Neural cell (in vitro differentiated cells): ENCODE measurements around the gene TRIO. TPM values are rescaled to one million over a fixed set of nuclear protein-coding genes. Genes with fewer than 3 reads are reported as not detected.

Experiments
- H2AFZ ChIP-seq: fragments of 200-600, 300-800 bp; sonication (generic), shearing (Covaris generic); 2 replicates; pipeline ENCODE4 v1.6.0; 2014; ENCODE audit warnings: low read depth, mild to moderate bottlenecking, antibody characterized with exemption, low read length, moderate library complexity
- H3F3A ChIP-seq: fragments of 200-600 bp; shearing (Covaris generic); 2 replicates; pipeline ENCODE4 v1.6.1; 2016; ENCODE audit warnings: mild to moderate bottlenecking, moderate library complexity, mixed read lengths, antibody characterized with exemption, low read length; ENCODE audit not compliant: insufficient read depth, poor library complexity, severe bottlenecking
- H3K27ac ChIP-seq: fragments of 200-600, 300-800 bp; sonication (generic), shearing (Covaris generic); 2 replicates; pipeline ENCODE4 v1.5.1; 2014; ENCODE audit warnings: mild to moderate bottlenecking, low read length, moderate library complexity
- H3K27me3 ChIP-seq: fragments of 300-800, 200-600 bp; sonication (generic), shearing (Covaris generic); 2 replicates; pipeline ENCODE4 v1.6.0; 2014; ENCODE audit warnings: mild to moderate bottlenecking, low read depth, low read length, moderate library complexity; ENCODE audit not compliant: insufficient read depth
- H3K36me3 ChIP-seq: fragments of 300-800, 200-600 bp; sonication (generic), shearing (Covaris generic); 2 replicates; pipeline ENCODE4 v1.5.1; 2014; ENCODE audit warnings: mild to moderate bottlenecking, antibody characterized with exemption, low read length, moderate library complexity; ENCODE audit not compliant: insufficient read depth
- H3K4me2 ChIP-seq: fragments of 300-800, 200-600 bp; sonication (generic), shearing (Covaris generic); 2 replicates; pipeline ENCODE4 v1.6.0; 2014; ENCODE audit warnings: mild to moderate bottlenecking, low read length
- H3K4me3 ChIP-seq: fragments of 300-800, 200-600 bp; sonication (generic), shearing (Covaris generic); 2 replicates; pipeline ENCODE4 v1.5.1; 2014; ENCODE audit warnings: mild to moderate bottlenecking, low read length, moderate library complexity
- H3K79me2 ChIP-seq: fragments of 200-600 bp; shearing (Covaris generic); replicated peaks from 2 replicates; pipeline ENCODE4 v1.6.0; 2014; ENCODE audit warnings: mild to moderate bottlenecking, low read length, moderate library complexity; ENCODE audit not compliant: insufficient read depth
- H3K9ac ChIP-seq: fragments of 300-800, 200-600 bp; sonication (generic), shearing (Covaris generic); 2 replicates; pipeline ENCODE4 v1.6.1; 2016; ENCODE audit warnings: mild to moderate bottlenecking, low read length, mixed read lengths
- H3K9me2 ChIP-seq: fragments of 200-600 bp; shearing (Covaris generic); 2 replicates; pipeline ENCODE4 v1.6.1; 2016; ENCODE audit warnings: mild to moderate bottlenecking, low read length, mixed read lengths; ENCODE audit not compliant: insufficient read depth
- H3K9me3 ChIP-seq: fragments of 200-600, 300-800 bp; sonication (generic), shearing (Covaris generic); 2 replicates; pipeline ENCODE4 v1.6.1; 2016; ENCODE audit warnings: mild to moderate bottlenecking, mixed run types, low read length, moderate library complexity, mixed read lengths
- H4K20me1 ChIP-seq: fragments of 200-600 bp; shearing (Covaris generic); 2 replicates; pipeline ENCODE4 v1.6.1; 2016; ENCODE audit warnings: mild to moderate bottlenecking, mixed run types; ENCODE audit not compliant: insufficient read depth
- EP300 ChIP-seq: fragments of 450-650 bp; conservative IDR thresholded peaks from 2 replicates; pipeline ENCODE4 v1.6.1; 2014; ENCODE audit warnings: antibody characterized with exemption, mild to moderate bottlenecking, moderate library complexity; ENCODE audit not compliant: poor library complexity, severe bottlenecking
- EZH2 ChIP-seq: fragments of 200-600, 300-800 bp; shearing (Covaris generic), sonication (generic); IDR thresholded peaks from 2 replicates; pipeline ENCODE4 v1.6.1; 2014; ENCODE audit warnings: antibody characterized with exemption, low read length, borderline replicate concordance, mild to moderate bottlenecking; ENCODE audit not compliant: insufficient read depth, poor library complexity, severe bottlenecking
- MXI1 ChIP-seq: fragments of 450-650 bp; conservative IDR thresholded peaks from 2 replicates; pipeline ENCODE4 v1.6.1; 2014; ENCODE audit warnings: antibody characterized with exemption, mild to moderate bottlenecking; ENCODE audit not compliant: poor library complexity, severe bottlenecking
- POLR2AphosphoS5 ChIP-seq: IDR thresholded peaks from 2 replicates; pipeline ENCODE4 v1.6.1; 2012
- RAD21 ChIP-seq: fragments of 450-650 bp; conservative IDR thresholded peaks from 2 replicates; pipeline ENCODE4 v1.6.1; 2014; ENCODE audit warnings: antibody characterized with exemption, mild to moderate bottlenecking, moderate library complexity
- SMC3 ChIP-seq: fragments of 450-650 bp; conservative IDR thresholded peaks from 2 replicates; pipeline ENCODE4 v1.6.1; 2014; ENCODE audit warnings: antibody characterized with exemption, mild to moderate bottlenecking, moderate library complexity; ENCODE audit not compliant: poor library complexity
- TAF1 ChIP-seq: IDR thresholded peaks from 2 replicates; pipeline ENCODE4 v1.6.1; 2012; ENCODE audit warnings: low read depth
- polyA plus RNA-seq: library from polyadenylated mRNA; depleted of rRNA; stranded (reverse); fragments of >200 nt; gene quantifications from 2 replicates; pipeline ENCODE4 v1.2.3, GENCODE V29; 2014
- TF ChIP-seq, protein P1 (sequence below): fragments of 450-650 bp; IDR thresholded peaks from 2 replicates; pipeline ENCODE4 v1.5.1; 2014; ENCODE audit warnings: antibody characterized with exemption, mild to moderate bottlenecking, moderate library complexity; ENCODE audit not compliant: poor library complexity, severe bottlenecking
- TF ChIP-seq, protein P2 (sequence below): IDR thresholded peaks from 2 replicates; pipeline ENCODE4 v1.6.1; 2012; ENCODE audit warnings: borderline replicate concordance

Gene TRIO
- polyA plus RNA-seq, 1 donor from 2014 or later = 168 TPM

DNA sequence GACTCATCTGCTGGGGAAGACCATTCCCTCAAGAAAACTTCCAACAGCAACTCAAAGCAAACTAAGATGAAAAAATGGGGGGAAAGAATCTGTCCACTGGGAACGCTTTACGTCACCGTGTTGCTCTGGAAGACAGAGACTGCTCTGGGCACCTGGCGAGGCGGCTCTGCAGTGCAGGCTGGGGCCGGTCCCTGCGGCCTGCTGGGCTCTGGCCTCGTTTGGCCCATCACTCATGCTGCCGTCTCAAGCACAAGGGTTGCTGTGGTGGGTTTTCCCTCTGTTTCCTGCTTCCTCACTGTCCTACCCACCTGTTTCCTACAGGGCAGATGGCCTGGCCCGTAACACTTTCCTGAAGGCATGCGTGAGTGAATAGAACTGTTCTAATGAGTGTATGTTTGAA lies 345.6 kb downstream of the TRIO start:
- no peaks in the 10 kb centered on the region for H3K9me3 ChIP-seq
- no peaks in the 10 kb centered on the region for H3F3A ChIP-seq
- H3K9ac ChIP-seq = no peak overlapping the region
- peaks cover 1% of the 10 kb centered on the region for H3K36me3 ChIP-seq
- no peaks in the 10 kb centered on the region for H3K9me2 ChIP-seq
- no peaks in the 10 kb centered on the region for H4K20me1 ChIP-seq
- no peak for TF ChIP-seq TAF1
- TF ChIP-seq, protein P1, sequence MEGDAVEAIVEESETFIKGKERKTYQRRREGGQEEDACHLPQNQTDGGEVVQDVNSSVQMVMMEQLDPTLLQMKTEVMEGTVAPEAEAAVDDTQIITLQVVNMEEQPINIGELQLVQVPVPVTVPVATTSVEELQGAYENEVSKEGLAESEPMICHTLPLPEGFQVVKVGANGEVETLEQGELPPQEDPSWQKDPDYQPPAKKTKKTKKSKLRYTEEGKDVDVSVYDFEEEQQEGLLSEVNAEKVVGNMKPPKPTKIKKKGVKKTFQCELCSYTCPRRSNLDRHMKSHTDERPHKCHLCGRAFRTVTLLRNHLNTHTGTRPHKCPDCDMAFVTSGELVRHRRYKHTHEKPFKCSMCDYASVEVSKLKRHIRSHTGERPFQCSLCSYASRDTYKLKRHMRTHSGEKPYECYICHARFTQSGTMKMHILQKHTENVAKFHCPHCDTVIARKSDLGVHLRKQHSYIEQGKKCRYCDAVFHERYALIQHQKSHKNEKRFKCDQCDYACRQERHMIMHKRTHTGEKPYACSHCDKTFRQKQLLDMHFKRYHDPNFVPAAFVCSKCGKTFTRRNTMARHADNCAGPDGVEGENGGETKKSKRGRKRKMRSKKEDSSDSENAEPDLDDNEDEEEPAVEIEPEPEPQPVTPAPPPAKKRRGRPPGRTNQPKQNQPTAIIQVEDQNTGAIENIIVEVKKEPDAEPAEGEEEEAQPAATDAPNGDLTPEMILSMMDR = no peak
- no peak for TF ChIP-seq RAD21
- TF ChIP-seq EZH2 = no peak
- TF ChIP-seq POLR2AphosphoS5 = no peak
- TF ChIP-seq, protein P2, sequence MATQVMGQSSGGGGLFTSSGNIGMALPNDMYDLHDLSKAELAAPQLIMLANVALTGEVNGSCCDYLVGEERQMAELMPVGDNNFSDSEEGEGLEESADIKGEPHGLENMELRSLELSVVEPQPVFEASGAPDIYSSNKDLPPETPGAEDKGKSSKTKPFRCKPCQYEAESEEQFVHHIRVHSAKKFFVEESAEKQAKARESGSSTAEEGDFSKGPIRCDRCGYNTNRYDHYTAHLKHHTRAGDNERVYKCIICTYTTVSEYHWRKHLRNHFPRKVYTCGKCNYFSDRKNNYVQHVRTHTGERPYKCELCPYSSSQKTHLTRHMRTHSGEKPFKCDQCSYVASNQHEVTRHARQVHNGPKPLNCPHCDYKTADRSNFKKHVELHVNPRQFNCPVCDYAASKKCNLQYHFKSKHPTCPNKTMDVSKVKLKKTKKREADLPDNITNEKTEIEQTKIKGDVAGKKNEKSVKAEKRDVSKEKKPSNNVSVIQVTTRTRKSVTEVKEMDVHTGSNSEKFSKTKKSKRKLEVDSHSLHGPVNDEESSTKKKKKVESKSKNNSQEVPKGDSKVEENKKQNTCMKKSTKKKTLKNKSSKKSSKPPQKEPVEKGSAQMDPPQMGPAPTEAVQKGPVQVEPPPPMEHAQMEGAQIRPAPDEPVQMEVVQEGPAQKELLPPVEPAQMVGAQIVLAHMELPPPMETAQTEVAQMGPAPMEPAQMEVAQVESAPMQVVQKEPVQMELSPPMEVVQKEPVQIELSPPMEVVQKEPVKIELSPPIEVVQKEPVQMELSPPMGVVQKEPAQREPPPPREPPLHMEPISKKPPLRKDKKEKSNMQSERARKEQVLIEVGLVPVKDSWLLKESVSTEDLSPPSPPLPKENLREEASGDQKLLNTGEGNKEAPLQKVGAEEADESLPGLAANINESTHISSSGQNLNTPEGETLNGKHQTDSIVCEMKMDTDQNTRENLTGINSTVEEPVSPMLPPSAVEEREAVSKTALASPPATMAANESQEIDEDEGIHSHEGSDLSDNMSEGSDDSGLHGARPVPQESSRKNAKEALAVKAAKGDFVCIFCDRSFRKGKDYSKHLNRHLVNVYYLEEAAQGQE = no peak
- no peak overlapping the region for H3K4me2 ChIP-seq
- no peak overlapping the region for H3K27ac ChIP-seq
- H3K27me3 ChIP-seq = no peaks in the 10 kb centered on the region
- no peaks in the 10 kb centered on the region for H3K79me2 ChIP-seq
- H3K4me3 ChIP-seq = no peak overlapping the region
- H2AFZ ChIP-seq = no peak overlapping the region

DNA sequence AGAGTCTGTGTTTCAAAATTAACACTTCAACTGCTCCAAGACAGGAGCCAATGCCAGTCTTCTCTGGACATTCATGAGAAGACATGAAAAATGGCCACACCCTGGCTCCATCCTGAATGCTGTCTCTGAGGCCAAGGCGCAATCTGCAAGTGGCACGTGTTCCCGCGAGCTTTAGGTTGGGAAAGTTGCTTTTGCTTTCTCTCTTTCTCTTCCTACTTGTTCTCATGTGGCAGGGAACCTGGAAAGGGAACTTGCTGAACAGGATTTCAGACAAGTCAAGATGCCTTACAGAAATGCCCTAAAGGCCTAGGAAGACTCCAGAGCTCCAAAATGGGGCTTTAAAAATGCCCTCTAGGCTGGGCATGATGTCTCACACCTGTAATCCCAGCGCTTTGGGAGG lies 346.5 kb downstream of the TRIO start:
- Histone ChIP-seq H3K4me3 (no peak overlapping the region), H3K27ac (no peak overlapping the region), H3K4me2 (no peak overlapping the region), H3K9me3 (no peaks in the 10 kb centered on the region), H2AFZ (no peak overlapping the region), H4K20me1 (no peaks in the 10 kb centered on the region), H3K79me2 (no peaks in the 10 kb centered on the region), H3K36me3 (no peaks in the 10 kb centered on the region), H3K27me3 (no peaks in the 10 kb centered on the region), H3K9me2 (no peaks in the 10 kb centered on the region), H3F3A (no peaks in the 10 kb centered on the region), H3K9ac (no peak overlapping the region)
- no peak for TF ChIP-seq EZH2
- TF ChIP-seq, protein P1 = no peak
- no peak for TF ChIP-seq MXI1
- no peak for TF ChIP-seq SMC3
- TF ChIP-seq EP300 = no peak
- TF ChIP-seq POLR2AphosphoS5 = no peak
- TF ChIP-seq RAD21 = no peak
- no peak for TF ChIP-seq TAF1
- TF ChIP-seq, protein P2 = no peak
